GM12878 (cell line): Measurements from ENCODE around the gene SARDH. TPM values are rescaled to one million over a fixed set of nuclear protein-coding genes. Genes with fewer than 3 reads are reported as not detected.

ENCODE experiments used
- ATAC-seq: fragments of 200-7000 bp; cut with Tn5 transposase; 3 replicates; pipeline ENCODE4 v1.9.1; 2020; ENCODE audit warnings: mild to moderate bottlenecking, moderate library complexity
- BruUV-seq: library from RNA; stranded (reverse); fragments of 400-500 nt; replicated peaks from 2 replicates; lab custom pipeline; 2021; lab: Mats Ljungman, UMichigan
- CTCF ChIA-PET: fragments of 300-600 bp; sonication (Branson Sonifier 250); formaldehyde crosslinking; extraction: SDS; loops from one replicate; lab custom pipeline; 2021; ENCODE audit warnings: inconsistent platforms; lab: Yijun Ruan, JAX
- POLR2A ChIA-PET: fragments of 350-600 bp; formaldehyde crosslinking; extraction: SDS; loops from one replicate; lab custom pipeline; 2021; ENCODE audit warnings: inconsistent platforms; lab: Charles Lee
- RAD21 ChIA-PET: fragments of 300-600 bp; sonication (Branson Sonifier 250); formaldehyde crosslinking; loops from one replicate; lab custom pipeline; 2023; ENCODE audit warnings: antibody characterized with exemption; ENCODE audit not compliant: unreplicated experiment; lab: Charles Lee
- SMC1A ChIA-PET: fragments of 300-600 bp; sonication (Branson Sonifier 250); formaldehyde crosslinking; loops from one replicate; lab custom pipeline; 2023; ENCODE audit not compliant: unreplicated experiment, uncharacterized antibody; lab: Charles Lee
- DNase-seq: peaks from one replicate; pipeline ENCODE4 v3.0.0-alpha.2; 2011; ENCODE audit warnings: low read depth, low spot score
- FAIRE-seq: peaks from 3 replicates; lab custom pipeline; 2011; peaks lifted over from hg19 to GRCh38; lab: Jason Lieb, UNC
- H2AFZ ChIP-seq: 2 replicates; pipeline ENCODE4 v1.6.0; 2011; ENCODE audit warnings: low read depth, low read length, control low read depth; ENCODE audit not compliant: control insufficient read depth
- H3K27ac ChIP-seq: 2 replicates; pipeline ENCODE4 v1.5.1; 2011; ENCODE audit warnings: control low read depth; ENCODE audit not compliant: control insufficient read depth, insufficient read depth
- H3K27me3 ChIP-seq, 2 experiments: replicated peaks in 1 of 2; 2 replicates each; pipeline versions ENCODE4 v1.6.0 to v1.6.1; 2011; ENCODE audit warnings: low read length in 1 of 2; ENCODE audit not compliant: control insufficient read depth in 2 of 2, insufficient read depth in 2 of 2
- H3K36me3 ChIP-seq, 2 experiments: 2 replicates each; pipeline ENCODE4 v1.5.1; 2011; ENCODE audit warnings: low read length in 1 of 2; ENCODE audit not compliant: control insufficient read depth in 2 of 2, insufficient read depth in 2 of 2
- H3K4me1 ChIP-seq: 2 replicates; pipeline ENCODE4 v1.6.1; 2011; ENCODE audit warnings: mild to moderate bottlenecking, low read length, moderate library complexity, mixed read lengths; ENCODE audit not compliant: control insufficient read depth, insufficient read depth
- H3K4me2 ChIP-seq: 2 replicates; pipeline ENCODE4 v1.6.0; 2011; ENCODE audit warnings: control low read depth; ENCODE audit not compliant: control insufficient read depth, insufficient read depth
- H3K4me3 ChIP-seq: fragments of 200-600 bp; sonication (generic); 2 replicates; pipeline ENCODE4 v1.5.1; 2016
- H3K79me2 ChIP-seq: 2 replicates; pipeline ENCODE4 v1.6.0; 2011; ENCODE audit warnings: low read length; ENCODE audit not compliant: control insufficient read depth, insufficient read depth
- H3K9ac ChIP-seq: 2 replicates; pipeline ENCODE4 v1.8.0; 2011; ENCODE audit warnings: low read length, control low read depth, mixed read lengths; ENCODE audit not compliant: control insufficient read depth, insufficient read depth
- H3K9me3 ChIP-seq: replicated peaks from 3 replicates; pipeline ENCODE4 v1.5.1; 2011; ENCODE audit warnings: mild to moderate bottlenecking, low read length; ENCODE audit not compliant: control insufficient read depth, insufficient read depth
- H4K20me1 ChIP-seq: 2 replicates; pipeline ENCODE4 v1.6.0; 2011; ENCODE audit not compliant: control insufficient read depth, insufficient read depth
- CTCF ChIP-seq, 3 experiments: IDR thresholded peaks in 2 of 3; conservative IDR thresholded peaks in 1 of 3; 2 replicates each; pipeline ENCODE4 v1.5.1; 2011; ENCODE audit warnings: low read depth in 3 of 3, low read length in 3 of 3, mild to moderate bottlenecking in 3 of 3, control low read depth in 2 of 3, moderate library complexity in 2 of 3, inconsistent platforms in 1 of 3, mixed read lengths in 1 of 3; ENCODE audit not compliant: control insufficient read depth in 2 of 3, insufficient read depth in 1 of 3; ENCODE audit errors: extremely low read depth in 1 of 3
- EED ChIP-seq: sonication (generic); IDR thresholded peaks from 2 replicates; pipeline ENCODE4 v1.6.1; 2016; ENCODE audit warnings: antibody characterized with exemption, low read depth
- HCFC1 ChIP-seq: fragments of 150-350 bp; IDR thresholded peaks from 2 replicates; pipeline ENCODE4 v1.6.1; 2014; ENCODE audit warnings: low read length
- HDAC2 ChIP-seq: fragments of 200-600 bp; sonication (generic); IDR thresholded peaks from 2 replicates; pipeline ENCODE4 v1.6.1; 2017
- JUNB ChIP-seq: IDR thresholded peaks from 2 replicates; pipeline ENCODE4 v1.6.1; 2016; ENCODE audit warnings: antibody characterized with exemption, mild to moderate bottlenecking
- MXI1 ChIP-seq: fragments of 150-350 bp; IDR thresholded peaks from 2 replicates; pipeline ENCODE4 v1.6.1; 2011; ENCODE audit warnings: low read depth, mild to moderate bottlenecking, inconsistent platforms, low read length, improper control_type of control experiment
- PBX3 ChIP-seq: IDR thresholded peaks from 2 replicates; pipeline ENCODE4 v1.6.1; 2011; ENCODE audit warnings: mild to moderate bottlenecking, low read depth, low read length, moderate library complexity; ENCODE audit not compliant: insufficient replicate concordance
- RAD21 ChIP-seq: IDR thresholded peaks from 2 replicates; pipeline ENCODE4 v1.6.1; 2011; ENCODE audit warnings: mild to moderate bottlenecking, low read depth, low read length, moderate library complexity; ENCODE audit not compliant: insufficient read depth
- SMAD1 ChIP-seq: fragments of 450-650 bp; IDR thresholded peaks from 2 replicates; pipeline ENCODE4 v1.6.1; 2018; ENCODE audit warnings: mild to moderate bottlenecking, low read depth; ENCODE audit not compliant: partially characterized antibody
- TCF7 ChIP-seq: IDR thresholded peaks from 2 replicates; pipeline ENCODE4 v1.6.1; 2014; ENCODE audit warnings: antibody characterized with exemption, borderline replicate concordance
- ZNF207 ChIP-seq: fragments of 450-650 bp; IDR thresholded peaks from 2 replicates; pipeline ENCODE4 v1.6.1; 2014; ENCODE audit warnings: antibody characterized with exemption, mild to moderate bottlenecking, borderline replicate concordance
- ZNF384 ChIP-seq: IDR thresholded peaks from 2 replicates; pipeline ENCODE4 v1.6.1; 2012; ENCODE audit warnings: low read depth, mild to moderate bottlenecking, low read length, improper control_type of control experiment, borderline replicate concordance
- WGBS: methylation state at CpG from one replicate; pipeline ENCODE4 v1.1.6; 2016; ENCODE audit warnings: low lambda C conversion rate; ENCODE audit not compliant: insufficient replicate concordance, insufficient coverage; ENCODE audit errors: missing lambda C conversion rate; 5-methylcytosine and 5-hydroxymethylcytosine counted together
- in situ Hi-C: fragments of 300-500 bp; cut with MboI; formaldehyde crosslinking; loops from 9 replicates; pipeline ENCODE4 v1.14.3; 2018; ENCODE audit warnings: mixed read lengths
- intact Hi-C: fragments of 100-400 bp; cut with micrococcal nuclease; formaldehyde crosslinking; loops from one replicate; pipeline ENCODE4 v1.14.2; 2022; ENCODE audit not compliant: unreplicated experiment
- polyA plus RNA-seq, 11 experiments: library from polyadenylated mRNA; depleted of rRNA in 4 of 11; unstranded in 6 of 11; stranded (reverse) in 5 of 11; fragments of >200 nt; fragmentation: Nextera tagmentation in 4 of 11; fragmentation: Illumina TruSeq in 1 of 11; extraction: Ambion mirVana in 4 of 11; extraction: Trizol in 1 of 11; gene quantifications; 1 replicate in 1 of 11; 2 replicates in 10 of 11; pipeline versions ENCODE4 v1.2.1 to v1.2.3, GENCODE V29; 2011 to 2016; ENCODE audit warnings: inconsistent platforms in 2 of 11, missing spikeins in 2 of 11, low read depth in 1 of 11
- total RNA-seq, 4 experiments: library from RNA; depleted of rRNA in 3 of 4; stranded (reverse); fragments of >200 nt in 3 of 4; fragmentation: Illumina TruSeq in 1 of 4; extraction: Trizol in 1 of 4; gene quantifications; 2 replicates each; pipeline versions ENCODE4 v1.2.1 to v1.2.3, GENCODE V29; 2013 to 2021

SARDH gene
- total and polyA plus RNA-seq, 10 of the 15 experiments (the other 5 are each of a cell fraction or from before 2014, with no cell fraction given) = 0.03 to 0.15 (median 0.10) TPM; not detected in 6

GRCh38 chr9:133728856-133729616, 9.1 kb downstream of the SARDH start:
- Histone ChIP-seq H3K27ac (no peak overlapping the region), H3K4me2 (no peak overlapping the region), H3K9ac (no peak overlapping the region), H3K4me3 (no peak overlapping the region), H3K4me1 (no peaks in the 10 kb centered on the region), H4K20me1 (no peaks in the 10 kb centered on the region), H3K9me3 (no peaks in the 10 kb centered on the region)
- ChIA-PET POLR2A (no interaction called here), CTCF (no interaction called here)
- WGBS = 17% methylated on average over 9 of the region's 10 CpGs
- in situ Hi-C loops = no loop called here
- FAIRE-seq = no peak
- no peak for TF ChIP-seq RAD21
- TF ChIP-seq ZNF384 = no peak
- TF ChIP-seq EED = no peak
- TF ChIP-seq HDAC2 = no peak
- TF ChIP-seq SMAD1 = no peak
- no peak for TF ChIP-seq TCF7
- no peak for TF ChIP-seq JUNB
- TF ChIP-seq PBX3 = no peak
- no peak for TF ChIP-seq CTCF (IDR thresholded peaks at IDR 0.05 in 2 of 3, conservative IDR thresholded peaks at IDR 0.05 in 1 of 3; ENCODE audit: control insufficient read depth in 2 of 3, extremely low read depth in 1 of 3, insufficient read depth in 1 of 3, low read depth in 3 of 3, low read length in 3 of 3)
- TF ChIP-seq ZNF207 = no peak
- TF ChIP-seq MXI1 = no peak
- no peak for TF ChIP-seq HCFC1
- TF ChIP-seq, all 136 proteins: peak for 0
- BruUV-seq = no TSS peak
- H3K36me3 ChIP-seq = no peaks in the 10 kb centered on the region
- ATAC-seq (no peak), DNase-seq (no peak)
- RAD21 ChIA-PET = no interaction called here
- no peak overlapping the region for H2AFZ ChIP-seq
- H3K27me3 ChIP-seq = no peaks in the 10 kb centered on the region; a peak in 2 of 4 replicates
- SMC1A ChIA-PET = no interaction called here
- no peaks in the 10 kb centered on the region for H3K79me2 ChIP-seq
- intact Hi-C loops = loop anchor here (10.0 kb wide), 1 partner anchor 144 kb away; no protein-coding TSS in a partner anchor
